Hepatocyte (in vitro differentiated cells): Measurements from ENCODE around the gene BIN2.

Experiments
- CTCF ChIP-seq: fragments of 200-600 bp; sonication (generic); IDR thresholded peaks from 2 replicates; pipeline ENCODE4 v1.5.1; 2016; ENCODE audit warnings: antibody characterized with exemption, mild to moderate bottlenecking; ENCODE audit not compliant: poor library complexity
- EZH2 ChIP-seq: fragments of 200-600 bp; sonication (generic); IDR thresholded peaks from 2 replicates; pipeline ENCODE4 v1.6.1; 2016; ENCODE audit warnings: antibody characterized with exemption, mild to moderate bottlenecking, borderline replicate concordance

- TF ChIP-seq CTCF (peak; percentile 29), EZH2 (no peak)
These were observed 77.6 kb downstream of the BIN2 start for GRCh38 chr12:51246254-51246853.
